Kidney (tissue), 14 donors: ENCODE data around the gene SEMA4A. TPM values are rescaled to one million over a fixed set of nuclear protein-coding genes. Genes with fewer than 3 reads are reported as not detected.
A peak's percentile ranks its signal among the peaks of the same experiment; 100 is the strongest.

Source experiments
- DNase-seq, 5 donors: peaks; one replicate each; pipeline ENCODE4 v3.0.0-alpha.2; 2013 to 2020
- FAIRE-seq: peaks from 2 replicates; lab custom pipeline; 2012; peaks lifted over from hg19 to GRCh38; lab: Jason Lieb, UNC
- H3K27ac ChIP-seq, 2 donors: one replicate each; pipeline ENCODE4 v1.7.0; 2013; ENCODE audit warnings: low read depth in 2 of 2, low read length in 2 of 2, inconsistent platforms in 1 of 2
- H3K27me3 ChIP-seq: one replicate; pipeline ENCODE4 v1.7.1; 2013; ENCODE audit warnings: low read length, inconsistent platforms; ENCODE audit not compliant: control insufficient read depth, insufficient read depth
- H3K36me3 ChIP-seq, 3 donors: one replicate each; pipeline versions ENCODE4 v1.7.0 to v1.7.1; 2013; ENCODE audit warnings: low read length in 3 of 3, control low read depth in 1 of 3, inconsistent platforms in 1 of 3; ENCODE audit not compliant: insufficient read depth in 3 of 3, control insufficient read depth in 2 of 3
- H3K4me1 ChIP-seq, 3 donors: one replicate each; pipeline versions ENCODE4 v1.7.0 to v1.7.1; 2013; ENCODE audit warnings: low read length in 3 of 3, inconsistent platforms in 1 of 3, low read depth in 1 of 3; ENCODE audit not compliant: control insufficient read depth in 2 of 3, insufficient read depth in 2 of 3
- H3K4me3 ChIP-seq, 3 donors: one replicate each; pipeline versions ENCODE4 v1.7.0 to v1.8.1; 2013; ENCODE audit warnings: low read length in 3 of 3, control low read depth in 1 of 3, inconsistent platforms in 1 of 3
- H3K9ac ChIP-seq, 3 donors: one replicate each; pipeline versions ENCODE4 v1.7.0 to v1.7.1; 2013; ENCODE audit warnings: low read length in 3 of 3, control low read depth in 1 of 3, inconsistent platforms in 1 of 3
- H3K9me3 ChIP-seq, 3 donors: one replicate each; pipeline versions ENCODE4 v1.7.0 to v1.7.1; 2013; ENCODE audit warnings: low read length in 3 of 3, control low read depth in 1 of 3, inconsistent platforms in 1 of 3; ENCODE audit not compliant: control insufficient read depth in 2 of 3, insufficient read depth in 1 of 3
- CTCF ChIP-seq: IDR thresholded peaks from 3 replicates; pipeline ENCODE4 v1.5.1; 2012; ENCODE audit warnings: mild to moderate bottlenecking, moderate library complexity, borderline replicate concordance; ENCODE audit not compliant: insufficient read depth; ENCODE audit errors: extremely low read depth
- intact Hi-C: fragments of 100-400 bp; cut with DNase I; formaldehyde crosslinking; loops from one replicate; pipeline ENCODE4 v1.11.1; 2022
- polyA plus RNA-seq: library from polyadenylated mRNA; stranded (reverse); fragments of 350-450 nt; fragmentation: Illumina TruSeq; extraction: RNeasy Lipid Tissue Mini Kit (QIAGEN cat#74804); gene quantifications from one replicate; pipeline ENCODE4 v1.2.3, GENCODE V29; 2014; ENCODE audit warnings: low read depth, low replicate concordance; ENCODE audit not compliant: insufficient read depth
- total RNA-seq: library from RNA; stranded (reverse); fragmentation: NEBNext Ultra II Directional; extraction: Animal tissue kit (Norgen Biotek cat#: 25700); gene quantifications from one replicate; pipeline ENCODE4 v1.2.1, GENCODE V29; 2021
- donor health status: control.
- donor health status: control.
- donor health status: control.
- donor health status: control.
- donor health status: control.
- donor health status: DM: yes; HTN: yes; CAD: no.
- donor health status: Normal renal cell carcinoma (clear cell type).

The SEMA4A gene
- total and polyA plus RNA-seq, 2 donors from 2014 or later: 16.4 to 45.9 TPM

GRCh38 chr1:156193488-156194299, 40.3 kb downstream of the SEMA4A start, which contains the start of gene SLC25A44:
Gene SLC25A44 (plus strand): TSS chr1:156194104. CDS start chr1:156199848, 5,744 bp downstream.
- peak; percentile 98 for FAIRE-seq
- peaks cover 3 to 5% (median 3%) of the 10 kb centered on the region in 3 donors for H3K36me3 ChIP-seq
- peak; percentile 47 for TF ChIP-seq CTCF
- H3K4me1 ChIP-seq: peaks cover 0 to 17% (median 14%) of the 10 kb centered on the region in 3 donors
- DNase-seq: peak; percentile 98 to 99 (median 98)
- intact Hi-C loops: no loop called here
- H3K9me3 ChIP-seq: no peaks in the 10 kb centered on the region
- H3K9ac ChIP-seq: peak within 1 kb of the TSS; percentile 78 to 87 (median 78)
- H3K27me3 ChIP-seq: no peaks in the 10 kb centered on the region
- peak within 1 kb of the TSS; percentile 88 to 95 (median 93) for H3K4me3 ChIP-seq
- peak within 1 kb of the TSS; percentile 66 to 81 for H3K27ac ChIP-seq

- Histone ChIP-seq H3K27ac (peak overlapping the region; percentile 66 to 68), H3K36me3 (peaks cover 0 to 3% (median 3%) of the 10 kb centered on the region in 3 donors), H3K4me1 (peaks cover 0 to 19% (median 15%) of the 10 kb centered on the region in 3 donors), H3K9me3 (no peaks in the 10 kb centered on the region), H3K9ac (peak overlapping the region; percentile 78 to 87 (median 78)), H3K27me3 (no peaks in the 10 kb centered on the region), H3K4me3 (peak overlapping the region; percentile 88 to 95 (median 93))
- FAIRE-seq (no peak), DNase-seq (no peak)
- intact Hi-C loops: no loop called here
- TF ChIP-seq CTCF: no peak
These were observed 40.9 kb downstream of the SEMA4A start for GRCh38 chr1:156194300-156194652.

- no peak overlapping the region for H3K9ac ChIP-seq
- DNase-seq: no peak
These were observed 42.5 kb downstream of the SEMA4A start for GRCh38 chr1:156195853-156196252.

More at GRCh38 chr1:156195853-156196252, 42.5 kb downstream of the SEMA4A start:
- Histone ChIP-seq H3K9me3 (no peaks in the 10 kb centered on the region), H3K4me3 (peak overlapping the region in 1 of 3 donors; percentile 12), H3K4me1 (peaks cover 0 to 32% (median 22%) of the 10 kb centered on the region in 3 donors), H3K36me3 (peaks cover 3 to 10% (median 3%) of the 10 kb centered on the region in 3 donors), H3K27me3 (no peaks in the 10 kb centered on the region), H3K27ac (peak overlapping the region in 1 of 2 donors; percentile 3)
- no peak for FAIRE-seq
- intact Hi-C loops: no loop called here
- no peak for TF ChIP-seq CTCF
